ENCODE measurements around the gene TMEM163.

Gene TMEM163

GRCh38 chr2:134600208-134600607 lies 118.6 kb downstream of the TMEM163 start:
- H3K4me3 ChIP-seq (ENCODE audit: low read depth in 1 of 2, low read length in 1 of 2): no peak overlapping the region
- no peaks in the 10 kb centered on the region for H3K36me3 ChIP-seq
- H3K27ac ChIP-seq: no peak overlapping the region
- H3K4me1 ChIP-seq (ENCODE audit: control insufficient read depth in 1 of 2, insufficient read depth in 1 of 2, low read depth in 1 of 2, low read length in 1 of 2): no peaks in the 10 kb centered on the region
- no peaks in the 10 kb centered on the region for H3K27me3 ChIP-seq
- H3K9me3 ChIP-seq: no peaks in the 10 kb centered on the region
- TF ChIP-seq CTCF (IDR thresholded peaks at IDR 0.05): no peak

DNA sequence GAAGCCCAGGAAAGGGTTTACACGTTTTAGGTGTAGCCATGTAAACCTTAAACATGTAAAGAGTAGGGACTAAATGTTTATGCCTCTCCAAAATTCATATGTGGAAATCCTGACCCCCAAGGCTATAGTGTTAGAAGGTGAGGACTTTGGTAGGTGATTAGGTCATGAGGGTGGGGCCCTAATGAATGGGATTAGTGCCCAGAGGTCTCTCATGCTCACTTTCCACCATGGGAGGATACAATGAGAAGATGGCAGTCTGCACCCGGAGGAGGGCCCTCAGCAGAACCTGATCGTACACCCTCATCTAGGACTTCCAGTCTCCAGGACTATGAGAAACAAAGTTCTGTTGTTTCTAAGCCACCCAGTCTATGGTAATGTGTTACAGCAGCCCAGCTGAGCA lies 119.6 kb downstream of the TMEM163 start:
- no peak overlapping the region for H3K27ac ChIP-seq
- no peaks in the 10 kb centered on the region for H3K9me3 ChIP-seq
- H3K27me3 ChIP-seq: no peaks in the 10 kb centered on the region
- no peaks in the 10 kb centered on the region for H3K4me1 ChIP-seq (ENCODE audit: control insufficient read depth in 1 of 2, insufficient read depth in 1 of 2, low read depth in 1 of 2, low read length in 1 of 2)
- TF ChIP-seq CTCF (IDR thresholded peaks at IDR 0.05): no peak
- no peak overlapping the region for H3K4me3 ChIP-seq (ENCODE audit: low read depth in 1 of 2, low read length in 1 of 2)
- H3K36me3 ChIP-seq: no peaks in the 10 kb centered on the region

GRCh38 chr2:134594399-134594798 lies 124.4 kb downstream of the TMEM163 start:
- Histone ChIP-seq H3K27me3 (no peaks in the 10 kb centered on the region), H3K27ac (no peak overlapping the region), H3K4me1 (ENCODE audit: control insufficient read depth in 1 of 2, insufficient read depth in 1 of 2, low read depth in 1 of 2, low read length in 1 of 2) (no peaks in the 10 kb centered on the region), H3K9me3 (no peaks in the 10 kb centered on the region), H3K36me3 (no peaks in the 10 kb centered on the region), H3K4me3 (ENCODE audit: low read depth in 1 of 2, low read length in 1 of 2) (no peak overlapping the region)
- no peak for TF ChIP-seq CTCF (IDR thresholded peaks at IDR 0.05)

GRCh38 chr2:134593519-134593918 lies 125.3 kb downstream of the TMEM163 start:
- Histone ChIP-seq H3K36me3 (no peaks in the 10 kb centered on the region), H3K4me1 (ENCODE audit: control insufficient read depth in 1 of 2, insufficient read depth in 1 of 2, low read depth in 1 of 2, low read length in 1 of 2) (no peaks in the 10 kb centered on the region), H3K27me3 (no peaks in the 10 kb centered on the region), H3K4me3 (ENCODE audit: low read depth in 1 of 2, low read length in 1 of 2) (no peak overlapping the region), H3K9me3 (no peaks in the 10 kb centered on the region), H3K27ac (no peak overlapping the region)
- TF ChIP-seq CTCF (IDR thresholded peaks at IDR 0.05): no peak

DNA sequence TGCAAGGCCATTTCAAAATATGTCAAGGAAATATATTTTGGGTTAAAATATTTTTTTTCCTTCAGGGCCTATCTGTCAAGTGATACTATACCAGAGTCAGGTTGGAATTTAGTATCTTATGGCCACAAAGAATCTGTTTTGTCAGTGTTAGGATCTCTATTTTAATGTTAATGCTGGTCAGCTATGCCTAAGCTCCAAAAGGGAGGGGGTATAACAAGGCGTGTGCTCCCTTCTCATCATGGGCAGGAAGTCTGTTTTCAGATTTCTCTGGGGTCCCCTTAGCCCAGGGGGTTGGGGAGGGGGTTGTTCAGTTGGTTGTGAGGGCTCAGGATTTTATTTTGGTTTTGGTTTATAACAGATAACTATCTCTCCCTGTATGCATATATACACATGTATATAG lies 126.4 kb downstream of the TMEM163 start:
- no peak for TF ChIP-seq CTCF (IDR thresholded peaks at IDR 0.05)
- Histone ChIP-seq H3K27ac (no peak overlapping the region), H3K36me3 (no peaks in the 10 kb centered on the region), H3K9me3 (no peaks in the 10 kb centered on the region), H3K4me1 (ENCODE audit: control insufficient read depth in 1 of 2, insufficient read depth in 1 of 2, low read depth in 1 of 2, low read length in 1 of 2) (no peaks in the 10 kb centered on the region), H3K4me3 (ENCODE audit: low read depth in 1 of 2, low read length in 1 of 2) (no peak overlapping the region), H3K27me3 (no peaks in the 10 kb centered on the region)

GRCh38 chr2:134591526-134591925 lies 127.3 kb downstream of the TMEM163 start:
- Histone ChIP-seq H3K4me3 (ENCODE audit: low read depth in 1 of 2, low read length in 1 of 2) (no peak overlapping the region), H3K27ac (no peak overlapping the region), H3K9me3 (no peaks in the 10 kb centered on the region), H3K4me1 (ENCODE audit: control insufficient read depth in 1 of 2, insufficient read depth in 1 of 2, low read depth in 1 of 2, low read length in 1 of 2) (peaks cover 0 to 5% of the 10 kb centered on the region in 2 experiments), H3K27me3 (no peaks in the 10 kb centered on the region), H3K36me3 (no peaks in the 10 kb centered on the region)
- no peak for TF ChIP-seq CTCF (IDR thresholded peaks at IDR 0.05)
